NCI-H526 treated with DMSO at 0.1 percent for 48 hours (cell line): Measurements from ENCODE around the gene DNAJC12.
"Not testable (repeated sequence)": the region's sequence is repeated elsewhere in the genome, so short reads cannot be mapped to it uniquely, and the experiment has no call there.

ENCODE experiments used
- DNase-seq: peaks from one replicate; lab custom pipeline; 2025; lab: John Stamatoyannopoulos, UW

DNAJC12 gene

DNA sequence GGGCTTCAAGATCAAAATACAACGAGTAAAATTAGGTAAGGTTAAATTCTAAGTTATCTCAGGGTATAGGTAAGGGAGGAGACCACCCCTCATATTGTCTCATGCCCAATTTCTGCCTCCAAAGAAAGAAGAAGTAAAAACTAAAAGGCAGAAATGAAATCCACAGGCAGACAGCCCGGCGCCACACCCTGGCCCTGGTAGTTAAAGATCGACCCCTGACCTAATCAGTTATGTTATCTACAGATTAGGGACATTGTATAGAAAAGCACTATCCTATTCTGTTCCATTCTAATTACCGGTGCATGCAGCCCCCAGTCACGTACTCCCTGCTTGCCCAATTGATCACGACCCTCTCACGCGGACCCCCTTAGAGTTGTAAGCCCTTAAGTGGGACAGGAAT lies 75.4 kb downstream of the DNAJC12 start:
- not testable (repeated sequence) for DNase-seq

DNA sequence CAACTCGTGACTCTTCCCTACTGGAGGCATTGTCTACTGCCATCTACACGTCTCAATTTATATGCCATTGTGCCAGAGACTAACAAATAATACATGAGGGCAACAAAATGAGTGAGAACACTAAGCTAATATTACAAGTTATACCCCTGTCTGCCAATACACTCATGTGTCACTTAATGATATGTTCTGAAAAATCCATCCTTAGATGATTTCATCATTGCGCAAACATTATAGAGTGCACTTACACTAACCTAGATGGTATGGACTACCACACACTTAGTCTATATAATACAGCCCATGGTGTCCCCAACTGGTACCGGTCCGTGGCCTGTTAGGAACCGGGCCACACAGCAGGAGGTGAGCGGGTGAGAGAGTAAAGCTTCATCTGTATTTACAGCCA lies 77.7 kb downstream of the DNAJC12 start:
- DNase-seq: no peak
